ENCODE measurements around the gene CNTFR.

DNA sequence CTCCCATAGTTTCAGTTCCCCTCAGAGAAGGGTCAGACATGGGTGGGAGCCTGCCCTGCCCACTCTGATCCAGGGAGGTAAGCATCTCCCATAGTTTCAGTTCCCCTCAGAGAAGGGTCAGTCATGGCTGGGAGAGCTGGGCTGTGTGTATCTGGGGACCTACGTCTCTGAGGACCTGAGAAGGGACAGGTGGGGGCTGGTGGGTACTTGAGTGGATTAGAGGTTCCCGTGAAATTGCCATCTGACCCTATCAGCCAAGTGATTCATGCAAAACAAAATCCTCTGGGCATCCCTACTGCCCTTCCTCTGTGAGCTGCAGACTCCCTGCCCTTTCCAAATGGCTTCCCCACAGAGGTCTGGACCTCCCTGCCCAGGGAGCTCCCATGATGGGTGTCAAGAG lies 70.6 kb downstream of the CNTFR start:
- TF ChIP-seq, protein P1, sequence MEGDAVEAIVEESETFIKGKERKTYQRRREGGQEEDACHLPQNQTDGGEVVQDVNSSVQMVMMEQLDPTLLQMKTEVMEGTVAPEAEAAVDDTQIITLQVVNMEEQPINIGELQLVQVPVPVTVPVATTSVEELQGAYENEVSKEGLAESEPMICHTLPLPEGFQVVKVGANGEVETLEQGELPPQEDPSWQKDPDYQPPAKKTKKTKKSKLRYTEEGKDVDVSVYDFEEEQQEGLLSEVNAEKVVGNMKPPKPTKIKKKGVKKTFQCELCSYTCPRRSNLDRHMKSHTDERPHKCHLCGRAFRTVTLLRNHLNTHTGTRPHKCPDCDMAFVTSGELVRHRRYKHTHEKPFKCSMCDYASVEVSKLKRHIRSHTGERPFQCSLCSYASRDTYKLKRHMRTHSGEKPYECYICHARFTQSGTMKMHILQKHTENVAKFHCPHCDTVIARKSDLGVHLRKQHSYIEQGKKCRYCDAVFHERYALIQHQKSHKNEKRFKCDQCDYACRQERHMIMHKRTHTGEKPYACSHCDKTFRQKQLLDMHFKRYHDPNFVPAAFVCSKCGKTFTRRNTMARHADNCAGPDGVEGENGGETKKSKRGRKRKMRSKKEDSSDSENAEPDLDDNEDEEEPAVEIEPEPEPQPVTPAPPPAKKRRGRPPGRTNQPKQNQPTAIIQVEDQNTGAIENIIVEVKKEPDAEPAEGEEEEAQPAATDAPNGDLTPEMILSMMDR (conservative IDR thresholded peaks at IDR 0.05; ENCODE audit: low read depth in 2 of 2), result no peak
- TF ChIP-seq POLR2AphosphoS5 (IDR thresholded peaks at IDR 0.05; ENCODE audit: low read depth) (no peak), JUNB (IDR thresholded peaks at IDR 0.05; ENCODE audit: unreplicated experiment) (no peak), EZH2 (IDR thresholded peaks at IDR 0.05; ENCODE audit: low read depth, unreplicated experiment) (no peak), EZH2phosphoT487 (IDR thresholded peaks at IDR 0.05; ENCODE audit: unreplicated experiment) (no peak), STAT1 (IDR thresholded peaks at IDR 0.05; ENCODE audit: unreplicated experiment) (no peak), CREB1 (CRISPR knock-in tag; IDR thresholded peaks at IDR 0.05; ENCODE audit: low read depth) (no peak), NANOG (IDR thresholded peaks at IDR 0.05; ENCODE audit: borderline replicate concordance) (no peak), ZNF331 (CRISPR knock-in tag; IDR thresholded peaks at IDR 0.05; ENCODE audit: low read depth) (no peak)
- TF ChIP-seq, protein P2, sequence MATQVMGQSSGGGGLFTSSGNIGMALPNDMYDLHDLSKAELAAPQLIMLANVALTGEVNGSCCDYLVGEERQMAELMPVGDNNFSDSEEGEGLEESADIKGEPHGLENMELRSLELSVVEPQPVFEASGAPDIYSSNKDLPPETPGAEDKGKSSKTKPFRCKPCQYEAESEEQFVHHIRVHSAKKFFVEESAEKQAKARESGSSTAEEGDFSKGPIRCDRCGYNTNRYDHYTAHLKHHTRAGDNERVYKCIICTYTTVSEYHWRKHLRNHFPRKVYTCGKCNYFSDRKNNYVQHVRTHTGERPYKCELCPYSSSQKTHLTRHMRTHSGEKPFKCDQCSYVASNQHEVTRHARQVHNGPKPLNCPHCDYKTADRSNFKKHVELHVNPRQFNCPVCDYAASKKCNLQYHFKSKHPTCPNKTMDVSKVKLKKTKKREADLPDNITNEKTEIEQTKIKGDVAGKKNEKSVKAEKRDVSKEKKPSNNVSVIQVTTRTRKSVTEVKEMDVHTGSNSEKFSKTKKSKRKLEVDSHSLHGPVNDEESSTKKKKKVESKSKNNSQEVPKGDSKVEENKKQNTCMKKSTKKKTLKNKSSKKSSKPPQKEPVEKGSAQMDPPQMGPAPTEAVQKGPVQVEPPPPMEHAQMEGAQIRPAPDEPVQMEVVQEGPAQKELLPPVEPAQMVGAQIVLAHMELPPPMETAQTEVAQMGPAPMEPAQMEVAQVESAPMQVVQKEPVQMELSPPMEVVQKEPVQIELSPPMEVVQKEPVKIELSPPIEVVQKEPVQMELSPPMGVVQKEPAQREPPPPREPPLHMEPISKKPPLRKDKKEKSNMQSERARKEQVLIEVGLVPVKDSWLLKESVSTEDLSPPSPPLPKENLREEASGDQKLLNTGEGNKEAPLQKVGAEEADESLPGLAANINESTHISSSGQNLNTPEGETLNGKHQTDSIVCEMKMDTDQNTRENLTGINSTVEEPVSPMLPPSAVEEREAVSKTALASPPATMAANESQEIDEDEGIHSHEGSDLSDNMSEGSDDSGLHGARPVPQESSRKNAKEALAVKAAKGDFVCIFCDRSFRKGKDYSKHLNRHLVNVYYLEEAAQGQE (IDR thresholded peaks at IDR 0.05; ENCODE audit: unreplicated experiment), result no peak
- TF ChIP-seq, protein P3, sequence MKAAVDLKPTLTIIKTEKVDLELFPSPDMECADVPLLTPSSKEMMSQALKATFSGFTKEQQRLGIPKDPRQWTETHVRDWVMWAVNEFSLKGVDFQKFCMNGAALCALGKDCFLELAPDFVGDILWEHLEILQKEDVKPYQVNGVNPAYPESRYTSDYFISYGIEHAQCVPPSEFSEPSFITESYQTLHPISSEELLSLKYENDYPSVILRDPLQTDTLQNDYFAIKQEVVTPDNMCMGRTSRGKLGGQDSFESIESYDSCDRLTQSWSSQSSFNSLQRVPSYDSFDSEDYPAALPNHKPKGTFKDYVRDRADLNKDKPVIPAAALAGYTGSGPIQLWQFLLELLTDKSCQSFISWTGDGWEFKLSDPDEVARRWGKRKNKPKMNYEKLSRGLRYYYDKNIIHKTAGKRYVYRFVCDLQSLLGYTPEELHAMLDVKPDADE (IDR thresholded peaks at IDR 0.05), result no peak

Measured in GM23338 (cell line).